Activated naive CD4-positive, alpha-beta T cell (primary cell): ENCODE data around the gene RAD52.

Experiments
- DNase-seq, 4 experiments: peaks; one replicate each; lab custom pipeline; 2025; lab: John Stamatoyannopoulos, UW

Gene RAD52

DNA sequence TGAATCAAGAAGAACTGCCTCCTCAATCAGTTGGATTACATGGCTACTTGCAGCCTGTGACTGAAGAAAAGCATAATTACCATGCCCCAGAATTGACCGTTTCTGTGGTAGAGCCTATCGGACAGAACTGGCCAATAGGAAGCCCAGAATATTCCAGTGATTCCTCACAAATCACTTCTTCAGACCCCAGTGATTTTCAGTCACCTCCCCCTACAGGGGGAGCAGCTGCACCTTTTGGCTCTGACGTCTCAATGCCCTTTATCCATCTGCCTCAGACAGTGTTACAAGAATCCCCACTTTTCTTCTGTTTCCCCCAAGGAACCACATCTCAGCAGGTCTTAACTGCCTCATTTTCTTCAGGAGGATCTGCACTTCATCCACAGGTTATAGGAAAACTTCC, 80.8 kb downstream of the RAD52 start:
- no peak for DNase-seq

GRCh38 chr12:867905-868304, 81.6 kb downstream of the RAD52 start:
- DNase-seq: no peak

- no peak for DNase-seq
Measured at GRCh38 chr12:865614-866013, 83.9 kb downstream of the RAD52 start.

DNA sequence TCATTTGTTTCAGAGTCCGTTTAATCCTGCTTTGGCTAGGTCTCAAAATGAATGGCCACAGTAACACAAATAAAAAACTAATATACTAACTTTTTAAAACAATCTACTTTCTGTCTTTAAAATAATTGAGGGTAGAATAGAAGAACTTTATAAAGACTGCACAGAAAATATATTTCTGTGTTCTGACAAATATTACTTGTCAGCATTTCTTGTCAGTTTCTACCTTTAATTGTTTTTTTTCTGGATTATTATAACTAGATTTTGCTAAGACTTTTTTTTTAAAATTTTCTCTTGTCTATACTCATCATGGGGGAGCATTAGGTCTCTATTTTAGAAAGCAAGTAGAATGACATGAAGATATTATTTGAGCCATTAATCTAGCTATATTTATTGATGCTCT, 86.2 kb downstream of the RAD52 start:
- no peak for DNase-seq

DNA sequence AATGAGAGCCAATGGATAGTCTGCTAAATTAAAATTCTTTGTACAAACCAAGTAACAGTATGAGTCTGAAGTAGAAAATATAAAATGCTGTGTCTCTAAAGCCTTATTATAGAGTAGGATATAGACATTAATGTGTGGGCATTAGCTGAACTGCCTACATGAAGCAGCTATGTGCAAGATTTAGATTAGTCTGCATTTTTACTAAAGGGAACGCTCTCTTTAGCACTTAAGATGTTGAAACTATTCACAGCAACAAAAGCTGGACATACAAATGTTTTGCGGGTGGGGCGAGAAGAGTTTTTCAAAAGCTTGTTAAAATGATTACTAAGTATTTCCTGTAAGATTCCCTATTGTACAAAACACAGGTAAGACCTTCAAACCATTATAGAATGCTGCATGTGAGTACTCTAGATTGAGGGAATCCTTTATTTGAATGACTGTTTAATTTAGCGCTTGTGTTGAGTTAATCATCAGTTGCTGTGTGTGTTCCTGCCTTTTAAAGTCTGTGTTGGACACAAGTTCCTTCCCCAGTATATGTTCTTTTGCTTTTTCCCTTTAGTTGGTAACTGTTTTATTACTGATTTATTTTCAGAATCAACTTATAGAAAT, 87.1 kb downstream of the RAD52 start:
- no peak for DNase-seq
